Activated T-helper 2 cell treated with anti-CD3 and anti-CD28 coated beads, Interferon-gamma antibody, Interleukin-2, Interleukin-4, amounts not matched to agents 10 μg/mL and 5 μg/mL and 100 μg/mL, durations not matched to agents 14 hours and 24 hours and 36 hours (primary cell): Measurements from ENCODE around the gene PAM. TPM values are rescaled to one million over a fixed set of nuclear protein-coding genes. Genes with fewer than 3 reads are reported as not detected.
"Not testable (repeated sequence)": the region's sequence is repeated elsewhere in the genome, so short reads cannot be mapped to it uniquely, and the experiment has no call there.

Experiments used
- DNase-seq: peaks from one replicate; pipeline ENCODE4 v3.0.0; 2021; ENCODE audit warnings: low spot score
- H3K27ac Mint-ChIP-seq: one replicate; pipeline ENCODE4 v1.8.0; 2021; ENCODE audit warnings: mixed read lengths
- H3K27me3 Mint-ChIP-seq: one replicate; pipeline ENCODE4 v1.8.0; 2021; ENCODE audit warnings: low read depth, mixed read lengths
- H3K36me3 Mint-ChIP-seq: one replicate; pipeline ENCODE4 v1.8.0; 2021; ENCODE audit warnings: low read depth, mixed read lengths
- H3K4me1 Mint-ChIP-seq: one replicate; pipeline ENCODE4 v1.8.0; 2021; ENCODE audit warnings: low read depth, mixed read lengths
- H3K4me3 Mint-ChIP-seq: one replicate; pipeline ENCODE4 v1.8.0; 2021; ENCODE audit warnings: low read depth, mild to moderate bottlenecking, moderate library complexity, mixed read lengths
- H3K9me3 Mint-ChIP-seq: one replicate; pipeline ENCODE4 v1.8.0; 2021; ENCODE audit warnings: mixed read lengths
- intact Hi-C: fragments of 100-400 bp; cut with micrococcal nuclease; formaldehyde crosslinking; loops from one replicate; pipeline ENCODE4 v1.15.1; 2023
- total RNA-seq: library from RNA; stranded (reverse); gene quantifications from 2 replicates; pipeline ENCODE4 v1.2.3, GENCODE V29; 2022

The PAM gene
- total RNA-seq, 1 donor from 2014 or later = 48.0 TPM

DNA sequence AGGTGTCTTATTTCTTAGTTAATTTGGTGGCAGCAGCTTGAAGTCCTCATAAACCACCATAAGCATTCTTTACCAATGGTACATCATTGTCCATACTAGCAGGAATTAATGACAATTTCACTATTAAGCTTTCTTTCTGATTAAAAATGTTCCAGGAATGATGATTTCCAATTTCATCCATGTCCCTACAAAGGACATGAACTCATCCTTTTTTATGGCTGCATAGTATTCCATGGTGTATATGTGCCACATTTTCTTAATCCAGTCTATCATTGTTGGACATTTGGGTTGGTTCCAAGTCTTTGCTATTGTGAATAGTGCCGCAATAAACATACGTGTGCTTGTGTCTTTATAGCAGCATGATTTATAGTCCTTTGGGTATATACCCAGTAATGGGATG, 152.0 kb downstream of the PAM start:
- H3K27me3 Mint-ChIP-seq, H3K36me3 Mint-ChIP-seq, H3K9me3 Mint-ChIP-seq, H3K4me1 Mint-ChIP-seq, H3K27ac Mint-ChIP-seq, H3K4me3 Mint-ChIP-seq, intact Hi-C loops, DNase-seq: not testable (repeated sequence)

- Mint-ChIP-seq H3K27me3 (no peaks in the 10 kb centered on the region), H3K4me3 (no peak overlapping the region), H3K4me1 (peaks cover 5% of the 10 kb centered on the region), H3K36me3 (no peaks in the 10 kb centered on the region), H3K9me3 (no peaks in the 10 kb centered on the region), H3K27ac (no peak overlapping the region)
- DNase-seq = no peak
- intact Hi-C loops = no loop called here
These were observed 155.4 kb downstream of the PAM start for GRCh38 chr5:102910240-102911226.

- peaks cover 5% of the 10 kb centered on the region for H3K4me1 Mint-ChIP-seq
- H3K36me3 Mint-ChIP-seq = no peaks in the 10 kb centered on the region
- no peak for DNase-seq
- H3K4me3 Mint-ChIP-seq = no peak overlapping the region
- no peak overlapping the region for H3K27ac Mint-ChIP-seq
- no peaks in the 10 kb centered on the region for H3K9me3 Mint-ChIP-seq
- no peaks in the 10 kb centered on the region for H3K27me3 Mint-ChIP-seq
- intact Hi-C loops = no loop called here
These were observed 156.9 kb downstream of the PAM start for GRCh38 chr5:102911973-102912372.

DNA sequence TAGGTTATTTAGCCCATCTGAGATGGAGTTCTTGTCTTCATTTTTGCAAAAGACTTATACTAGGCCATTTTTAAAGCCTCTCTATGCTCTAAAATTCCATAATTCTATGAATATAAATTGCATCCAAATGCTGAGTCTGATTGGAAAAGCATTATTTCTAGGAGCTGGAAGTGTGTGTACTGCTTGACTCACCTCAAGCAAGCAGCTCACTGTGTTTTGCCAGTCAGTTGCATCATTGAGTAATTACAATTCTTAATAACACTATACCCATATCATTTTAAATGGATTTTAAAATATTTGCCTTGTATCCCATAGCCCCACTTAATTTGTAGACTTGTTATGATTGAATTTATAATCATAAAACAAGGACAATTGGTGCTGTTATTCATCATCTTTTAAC, 161.0 kb downstream of the PAM start:
- intact Hi-C loops = no loop called here
- Mint-ChIP-seq H3K9me3 (no peaks in the 10 kb centered on the region), H3K27ac (no peak overlapping the region), H3K4me1 (peaks cover 3% of the 10 kb centered on the region), H3K4me3 (no peak overlapping the region), H3K36me3 (no peaks in the 10 kb centered on the region), H3K27me3 (no peaks in the 10 kb centered on the region)
- no peak for DNase-seq

GRCh38 chr5:102918986-102919610, 164.0 kb downstream of the PAM start:
- no peak for DNase-seq
- Mint-ChIP-seq H3K27me3 (no peaks in the 10 kb centered on the region), H3K36me3 (no peaks in the 10 kb centered on the region), H3K9me3 (no peaks in the 10 kb centered on the region), H3K4me1 (no peaks in the 10 kb centered on the region), H3K27ac (no peak overlapping the region), H3K4me3 (no peak overlapping the region)
- intact Hi-C loops = no loop called here

DNA sequence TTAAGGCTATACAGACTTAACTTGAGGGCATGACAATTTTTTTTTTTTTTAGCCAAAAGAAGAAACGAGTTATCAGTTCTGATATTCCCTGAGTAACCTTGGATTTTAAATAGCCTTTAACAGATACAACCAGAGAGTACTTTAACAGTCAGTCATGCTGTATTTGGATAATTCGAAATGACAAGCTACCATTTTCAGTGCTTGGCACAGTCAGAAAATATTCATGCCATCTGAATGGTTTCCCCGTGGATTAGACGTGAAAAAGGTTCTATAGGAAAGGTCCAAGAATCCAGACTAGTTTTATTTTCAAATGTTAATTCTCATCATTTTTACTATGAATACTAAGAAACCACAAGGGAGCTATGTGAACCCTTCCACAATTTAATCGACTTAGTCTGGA, 165.7 kb downstream of the PAM start:
- no peak for DNase-seq
- peaks cover 4% of the 10 kb centered on the region for H3K36me3 Mint-ChIP-seq
- no peaks in the 10 kb centered on the region for H3K27me3 Mint-ChIP-seq
- H3K9me3 Mint-ChIP-seq = no peaks in the 10 kb centered on the region
- H3K4me3 Mint-ChIP-seq = no peak overlapping the region
- H3K4me1 Mint-ChIP-seq = no peaks in the 10 kb centered on the region
- no peak overlapping the region for H3K27ac Mint-ChIP-seq
- intact Hi-C loops = no loop called here

DNA sequence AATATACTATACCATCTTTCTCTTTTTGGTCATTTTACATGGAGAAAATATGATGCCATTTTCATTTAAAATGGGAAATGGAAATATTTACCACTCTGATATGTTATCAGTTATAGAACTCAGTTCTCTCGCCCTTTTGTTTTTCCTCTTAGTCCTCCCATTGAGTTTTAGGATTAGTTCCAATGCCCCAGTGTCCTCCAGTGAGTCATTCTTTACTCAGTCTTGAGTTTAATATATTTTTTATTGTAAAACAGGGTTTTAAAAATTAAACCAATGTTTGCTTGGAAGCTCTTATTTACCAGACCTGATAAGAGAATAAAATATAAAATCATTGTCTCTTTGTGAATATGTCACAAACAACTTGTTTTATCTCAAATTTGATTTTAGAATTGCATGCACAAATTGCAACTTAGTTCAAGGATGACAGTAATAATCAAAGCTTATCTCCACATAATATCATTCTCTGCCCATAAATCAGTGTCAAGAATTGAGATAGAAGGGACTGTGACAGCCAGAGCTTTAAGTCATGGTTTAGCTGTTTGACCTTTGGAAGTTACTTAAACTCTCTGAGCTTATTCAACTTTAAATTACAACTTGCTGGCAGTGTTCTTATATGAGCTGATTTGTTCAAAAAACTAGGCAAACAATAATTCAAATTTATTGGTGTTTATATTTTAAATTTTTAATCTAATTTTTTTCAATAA, 166.4 kb downstream of the PAM start:
- intact Hi-C loops = no loop called here
- H3K9me3 Mint-ChIP-seq = no peaks in the 10 kb centered on the region
- peaks cover 4% of the 10 kb centered on the region for H3K36me3 Mint-ChIP-seq
- no peaks in the 10 kb centered on the region for H3K27me3 Mint-ChIP-seq
- no peaks in the 10 kb centered on the region for H3K4me1 Mint-ChIP-seq
- no peak overlapping the region for H3K27ac Mint-ChIP-seq
- DNase-seq = no peak
- no peak overlapping the region for H3K4me3 Mint-ChIP-seq

- no peak overlapping the region for H3K4me3 Mint-ChIP-seq
- H3K9me3 Mint-ChIP-seq = no peaks in the 10 kb centered on the region
- H3K36me3 Mint-ChIP-seq = peaks cover 9% of the 10 kb centered on the region
- no peaks in the 10 kb centered on the region for H3K27me3 Mint-ChIP-seq
- no peak overlapping the region for H3K27ac Mint-ChIP-seq
- no peaks in the 10 kb centered on the region for H3K4me1 Mint-ChIP-seq
- no peak for DNase-seq
- intact Hi-C loops = no loop called here
These were observed 167.1 kb downstream of the PAM start for GRCh38 chr5:102922111-102922720.

GRCh38 chr5:102922799-102923477, 167.8 kb downstream of the PAM start:
- no peaks in the 10 kb centered on the region for H3K9me3 Mint-ChIP-seq
- intact Hi-C loops = no loop called here
- peaks cover 9% of the 10 kb centered on the region for H3K36me3 Mint-ChIP-seq
- no peak for DNase-seq
- H3K4me3 Mint-ChIP-seq = no peak overlapping the region
- H3K27ac Mint-ChIP-seq = no peak overlapping the region
- no peaks in the 10 kb centered on the region for H3K27me3 Mint-ChIP-seq
- no peaks in the 10 kb centered on the region for H3K4me1 Mint-ChIP-seq

DNA sequence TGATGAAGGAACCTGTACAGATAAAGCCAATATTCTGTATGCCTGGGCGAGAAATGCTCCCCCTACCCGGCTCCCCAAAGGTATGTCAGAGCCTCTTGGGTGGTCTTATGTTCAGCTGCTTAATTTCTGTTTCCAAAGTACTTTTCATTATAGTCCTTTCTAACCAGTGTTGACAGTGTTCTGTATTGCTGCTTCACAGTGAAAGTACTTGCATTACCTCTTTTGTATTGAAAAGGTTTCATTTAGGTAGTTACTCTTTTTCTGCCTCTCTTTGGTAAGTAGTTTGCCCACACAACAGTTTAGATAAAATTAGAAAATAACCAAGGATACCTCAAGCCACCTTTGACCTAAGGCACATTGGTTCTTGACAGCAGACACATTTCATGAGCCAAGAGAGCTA, 169.9 kb downstream of the PAM start:
- Mint-ChIP-seq H3K4me3 (no peak overlapping the region), H3K36me3 (peaks cover 9% of the 10 kb centered on the region), H3K27me3 (no peaks in the 10 kb centered on the region), H3K27ac (no peak overlapping the region), H3K9me3 (no peaks in the 10 kb centered on the region), H3K4me1 (no peaks in the 10 kb centered on the region)
- intact Hi-C loops = no loop called here
- DNase-seq = no peak

DNA sequence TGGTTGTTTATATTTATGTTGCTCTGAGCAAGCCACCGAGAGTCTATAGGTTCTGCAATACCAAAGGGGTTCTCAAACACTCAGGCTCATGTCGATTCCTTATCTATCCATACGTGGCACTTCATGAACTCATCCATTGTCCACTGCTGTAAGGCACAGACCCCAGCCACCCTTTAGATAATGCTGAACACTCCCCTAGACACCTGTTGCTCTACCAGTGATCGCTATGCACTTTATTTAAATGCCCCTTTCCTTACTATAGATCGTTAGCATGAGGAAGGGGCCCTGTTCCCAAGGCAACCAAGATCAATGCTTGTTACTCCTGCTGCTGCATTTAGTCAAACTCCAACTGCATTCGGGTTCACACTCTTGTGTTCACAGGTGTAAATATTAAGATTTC, 171.9 kb downstream of the PAM start:
- peaks cover 9% of the 10 kb centered on the region for H3K36me3 Mint-ChIP-seq
- no peaks in the 10 kb centered on the region for H3K27me3 Mint-ChIP-seq
- H3K9me3 Mint-ChIP-seq = no peaks in the 10 kb centered on the region
- no peak overlapping the region for H3K4me3 Mint-ChIP-seq
- H3K4me1 Mint-ChIP-seq = peaks cover 4% of the 10 kb centered on the region
- H3K27ac Mint-ChIP-seq = no peak overlapping the region
- no peak for DNase-seq
- intact Hi-C loops = no loop called here

- Mint-ChIP-seq H3K4me3 (no peak overlapping the region), H3K9me3 (no peaks in the 10 kb centered on the region), H3K36me3 (peaks cover 8% of the 10 kb centered on the region), H3K27me3 (no peaks in the 10 kb centered on the region), H3K27ac (no peak overlapping the region), H3K4me1 (peaks cover 4% of the 10 kb centered on the region)
- no peak for DNase-seq
- intact Hi-C loops = no loop called here
These were observed 175.1 kb downstream of the PAM start for GRCh38 chr5:102930244-102930643.
